GM12801 (cell line): ENCODE results near the gene KCNJ1.

Experiments
- TF ChIP-seq, protein P1 (sequence below): IDR thresholded peaks from one replicate; pipeline ENCODE4 v1.5.1; 2011; ENCODE audit warnings: control low read depth; ENCODE audit not compliant: insufficient read length; ENCODE audit errors: extremely low read depth

KCNJ1 gene

DNA sequence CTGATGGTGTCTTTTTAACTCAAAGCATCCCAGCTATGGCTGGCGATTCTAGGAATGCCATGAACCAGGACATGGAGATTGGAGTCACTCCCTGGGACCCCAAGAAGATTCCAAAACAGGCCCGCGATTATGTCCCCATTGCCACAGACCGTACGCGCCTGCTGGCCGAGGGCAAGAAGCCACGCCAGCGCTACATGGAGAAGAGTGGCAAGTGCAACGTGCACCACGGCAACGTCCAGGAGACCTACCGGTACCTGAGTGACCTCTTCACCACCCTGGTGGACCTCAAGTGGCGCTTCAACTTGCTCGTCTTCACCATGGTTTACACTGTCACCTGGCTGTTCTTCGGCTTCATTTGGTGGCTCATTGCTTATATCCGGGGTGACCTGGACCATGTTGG is 44.1 kb upstream of the KCNJ1 start:
- TF ChIP-seq, protein P1, sequence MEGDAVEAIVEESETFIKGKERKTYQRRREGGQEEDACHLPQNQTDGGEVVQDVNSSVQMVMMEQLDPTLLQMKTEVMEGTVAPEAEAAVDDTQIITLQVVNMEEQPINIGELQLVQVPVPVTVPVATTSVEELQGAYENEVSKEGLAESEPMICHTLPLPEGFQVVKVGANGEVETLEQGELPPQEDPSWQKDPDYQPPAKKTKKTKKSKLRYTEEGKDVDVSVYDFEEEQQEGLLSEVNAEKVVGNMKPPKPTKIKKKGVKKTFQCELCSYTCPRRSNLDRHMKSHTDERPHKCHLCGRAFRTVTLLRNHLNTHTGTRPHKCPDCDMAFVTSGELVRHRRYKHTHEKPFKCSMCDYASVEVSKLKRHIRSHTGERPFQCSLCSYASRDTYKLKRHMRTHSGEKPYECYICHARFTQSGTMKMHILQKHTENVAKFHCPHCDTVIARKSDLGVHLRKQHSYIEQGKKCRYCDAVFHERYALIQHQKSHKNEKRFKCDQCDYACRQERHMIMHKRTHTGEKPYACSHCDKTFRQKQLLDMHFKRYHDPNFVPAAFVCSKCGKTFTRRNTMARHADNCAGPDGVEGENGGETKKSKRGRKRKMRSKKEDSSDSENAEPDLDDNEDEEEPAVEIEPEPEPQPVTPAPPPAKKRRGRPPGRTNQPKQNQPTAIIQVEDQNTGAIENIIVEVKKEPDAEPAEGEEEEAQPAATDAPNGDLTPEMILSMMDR = no peak

DNA sequence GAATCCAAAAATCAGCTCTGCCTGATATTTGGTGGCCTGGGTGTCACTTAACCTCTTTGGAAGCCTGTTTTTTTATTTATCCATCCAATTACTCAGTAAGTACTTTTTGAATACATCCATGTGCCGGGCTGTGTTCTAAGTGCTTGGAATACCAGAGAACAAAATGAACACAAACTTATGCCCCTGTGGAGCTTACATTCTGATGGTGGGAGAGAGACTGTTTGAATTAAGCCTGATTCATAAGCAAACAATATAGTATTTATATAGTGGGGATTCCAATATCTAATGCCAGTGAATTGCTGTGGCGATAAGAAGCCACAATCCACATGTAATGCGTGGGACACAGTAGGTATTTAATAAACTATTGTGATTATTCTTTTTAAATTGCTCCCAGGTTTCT is 43.5 kb upstream of the KCNJ1 start:
- TF ChIP-seq, protein P1 = no peak

DNA sequence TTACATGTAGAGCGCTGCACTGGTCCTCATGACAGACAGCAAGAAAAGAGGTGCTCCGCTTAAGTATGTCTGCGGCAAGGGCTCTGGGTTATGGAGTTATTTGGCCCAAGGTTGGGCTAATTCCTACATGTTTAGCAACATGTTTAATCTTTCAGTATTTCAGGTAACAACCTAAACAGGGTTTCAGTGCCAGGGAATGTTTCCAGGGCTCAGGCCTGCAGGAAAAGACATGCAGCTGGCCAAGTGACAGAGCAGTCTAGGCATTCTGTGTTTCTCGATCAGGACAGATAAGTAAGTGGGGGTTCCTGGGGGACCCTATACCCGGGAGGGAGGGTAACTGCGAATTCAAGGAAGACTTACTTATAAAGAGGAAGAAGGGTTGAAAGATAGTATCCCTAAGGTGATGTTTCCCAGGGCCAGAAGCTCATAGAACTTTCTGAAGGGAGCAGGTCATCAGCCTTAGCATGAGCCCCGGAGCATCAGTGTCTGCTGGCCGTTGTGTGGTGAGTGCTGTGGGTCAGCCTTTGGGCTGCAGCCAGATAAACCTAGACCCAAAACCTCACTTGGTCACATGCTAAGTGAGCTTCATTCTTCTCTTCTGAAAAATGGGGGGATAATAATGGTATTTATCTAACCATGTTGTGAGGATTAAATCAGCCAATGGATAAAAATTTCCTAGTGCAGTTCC is 42.5 kb upstream of the KCNJ1 start:
- TF ChIP-seq, protein P1 = no peak

DNA sequence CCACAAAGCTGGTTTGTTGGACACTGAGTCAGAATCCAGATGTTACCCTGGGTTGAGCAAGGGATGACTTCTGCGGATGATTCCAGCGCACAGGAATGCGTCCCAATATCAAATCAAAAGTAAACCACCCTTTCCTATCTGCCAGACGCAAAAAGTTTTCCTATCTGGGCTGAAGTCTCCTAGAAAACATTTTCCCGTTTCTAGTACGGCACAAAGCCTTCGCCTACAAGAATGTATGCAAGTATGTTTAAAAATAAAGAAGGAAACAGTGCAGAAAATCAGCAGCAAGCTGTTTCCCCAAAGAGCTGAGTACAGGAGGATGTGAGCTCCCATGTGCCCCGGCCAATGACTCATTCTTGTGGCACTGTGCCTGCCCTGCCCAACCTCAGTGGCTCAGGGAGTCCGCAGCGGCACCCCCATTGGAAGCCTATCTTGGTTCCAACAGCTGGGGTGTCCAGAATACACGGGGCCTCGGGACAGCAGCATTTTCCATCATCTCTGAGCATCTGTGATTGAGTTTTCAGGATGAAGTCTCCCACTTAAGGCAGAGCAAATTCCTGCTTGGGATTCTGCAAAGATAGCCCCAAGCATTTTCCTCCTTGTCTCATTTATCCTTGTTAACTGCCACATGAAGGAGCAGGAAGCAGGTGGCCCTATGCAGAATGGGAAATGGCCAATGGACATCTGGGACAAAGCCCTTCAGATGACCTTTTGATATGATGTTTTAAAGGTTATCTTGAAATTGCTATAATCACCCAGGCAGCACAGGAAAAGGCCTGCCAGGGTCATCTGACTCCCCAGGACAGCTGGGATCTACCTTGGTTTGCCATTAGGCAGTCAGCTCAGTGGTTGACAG is 41.5 kb upstream of the KCNJ1 start:
- TF ChIP-seq, protein P1 = no peak

DNA sequence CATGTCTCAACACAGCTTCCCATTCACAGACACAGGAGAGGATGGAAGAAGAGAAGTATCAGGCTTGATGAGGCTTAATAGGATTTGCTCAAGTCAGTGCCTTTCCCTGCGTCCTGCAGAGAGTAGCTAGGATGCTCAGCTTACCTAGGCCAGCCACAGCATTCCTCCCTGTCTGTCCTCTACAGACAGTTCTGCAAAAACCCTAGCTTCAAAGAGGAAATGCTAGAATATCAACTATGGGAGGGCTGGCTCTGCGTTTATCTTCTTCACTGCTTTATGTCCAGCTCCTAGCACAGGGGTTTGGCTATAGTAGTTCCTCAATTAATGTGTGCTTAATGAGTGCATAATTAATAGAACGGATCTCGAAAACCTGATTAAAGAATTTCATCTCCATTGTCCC is 40.5 kb upstream of the KCNJ1 start:
- TF ChIP-seq, protein P1 = no peak

DNA sequence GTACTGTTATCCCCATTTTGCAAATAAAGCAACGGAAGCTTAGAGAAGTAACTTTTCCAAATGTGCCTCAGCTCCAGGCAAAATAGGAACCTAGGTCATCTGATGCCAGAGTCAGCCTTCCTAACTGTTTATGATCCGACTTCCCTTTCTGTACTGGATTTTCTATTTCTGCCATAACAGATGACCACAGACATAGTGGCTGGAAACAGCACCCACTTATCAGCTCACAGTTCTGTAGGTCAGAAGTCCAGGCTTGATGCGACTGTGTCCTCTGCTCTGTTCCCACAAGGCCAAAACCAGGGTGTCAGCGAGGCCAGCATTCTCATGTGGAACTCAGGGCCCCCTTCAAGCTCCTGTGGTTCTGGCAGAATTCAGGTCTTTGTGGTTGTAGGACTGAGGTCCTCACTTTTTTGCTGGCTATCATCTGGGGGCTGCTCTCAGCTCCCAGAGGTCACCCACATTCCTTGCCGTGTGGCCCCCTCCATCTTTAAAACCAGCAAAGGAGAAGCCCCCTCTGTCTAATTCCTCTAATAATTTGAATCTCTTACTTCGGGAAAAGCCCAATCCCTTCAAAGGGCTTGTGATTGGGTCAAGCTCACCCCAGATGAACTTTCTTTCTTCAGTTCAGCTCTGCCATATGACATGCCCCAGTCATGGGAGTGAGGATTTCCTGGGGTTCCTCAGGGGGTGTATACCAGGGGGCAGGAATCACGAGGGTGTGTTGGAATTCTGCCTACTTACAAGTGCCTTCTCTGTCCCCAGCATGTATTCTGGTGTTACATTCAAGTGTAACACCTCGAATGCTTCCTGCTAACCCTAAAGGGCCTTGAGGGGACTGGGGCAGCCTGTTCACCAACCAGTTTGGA is 39.3 kb upstream of the KCNJ1 start:
- TF ChIP-seq, protein P1 = no peak
